Esophagus muscularis mucosa (tissue), 3 donors: ENCODE results near the gene GDF2.

ENCODE experiments used
- CTCF ChIP-seq, 3 experiments: fragments of 200-600 bp in 2 of 3; fragments of 450-650 bp in 1 of 3; sonication (generic) in 2 of 3; IDR thresholded peaks; one replicate each; pipeline ENCODE4 v1.5.1; 2017 to 2019; ENCODE audit warnings: antibody characterized with exemption in 3 of 3, mild to moderate bottlenecking in 2 of 3, moderate library complexity in 1 of 3
- POLR2A ChIP-seq: fragments of 450-650 bp; IDR thresholded peaks from one replicate; pipeline ENCODE4 v1.6.1; 2017; ENCODE audit warnings: antibody characterized with exemption, moderate library complexity, mild to moderate bottlenecking, low read depth
- POLR2AphosphoS5 ChIP-seq, 2 donors: sonication (generic); formaldehyde crosslinking; IDR thresholded peaks; one replicate each; pipeline ENCODE4 v1.6.1; 2017; ENCODE audit warnings: antibody characterized with exemption in 2 of 2

GRCh38 chr10:47297866-47298540, 24.3 kb upstream of the GDF2 start:
- TF ChIP-seq POLR2A (no peak), POLR2AphosphoS5 (IDR thresholded peaks at IDR 0.05) (no peak), CTCF (IDR thresholded peaks at IDR 0.05) (no peak)
